Activated CD4-positive, alpha-beta T cell treated with anti-CD3 and anti-CD28 coated beads, Interleukin-10, Interleukin-2, amounts not matched to agents 100 ng/mL and 50 ng/mL, durations not matched to agents 16 hours and 8 hours (primary cell): ENCODE results near the gene FBXO45.
A peak's percentile ranks its signal among the peaks of the same experiment; 100 is the strongest.
"Not testable (repeated sequence)": the region's sequence is repeated elsewhere in the genome, so short reads cannot be mapped to it uniquely, and the experiment has no call there.

ENCODE experiments used
- DNase-seq: peaks from one replicate; pipeline ENCODE4 v3.0.0-alpha.2; 2020

The FBXO45 gene

GRCh38 chr3:196620161-196620604 is 51.7 kb downstream of the FBXO45 start:
- peak; percentile 77 for DNase-seq

GRCh38 chr3:196620684-196621083 is 52.2 kb downstream of the FBXO45 start:
- no peak for DNase-seq

DNA sequence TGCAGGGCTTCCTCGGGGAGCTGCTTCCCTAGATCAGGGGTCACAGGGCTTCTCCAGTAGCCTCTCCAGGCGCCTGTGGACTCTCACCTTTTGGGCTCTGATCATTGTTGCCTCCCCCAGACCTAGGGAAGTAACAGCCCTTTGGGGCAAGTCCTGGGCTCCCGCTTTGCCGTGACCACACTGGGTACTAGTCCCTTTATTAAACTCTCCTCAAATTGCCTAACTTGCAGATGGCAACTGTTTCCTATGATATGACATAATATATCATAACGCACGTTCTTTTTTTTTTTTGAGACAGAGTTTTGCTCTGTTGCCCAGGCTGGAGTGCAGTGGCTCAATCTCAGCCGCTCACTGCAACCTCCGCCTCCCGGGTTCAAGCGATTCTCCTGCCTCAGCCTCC is 53.2 kb downstream of the FBXO45 start:
- DNase-seq: no peak

DNA sequence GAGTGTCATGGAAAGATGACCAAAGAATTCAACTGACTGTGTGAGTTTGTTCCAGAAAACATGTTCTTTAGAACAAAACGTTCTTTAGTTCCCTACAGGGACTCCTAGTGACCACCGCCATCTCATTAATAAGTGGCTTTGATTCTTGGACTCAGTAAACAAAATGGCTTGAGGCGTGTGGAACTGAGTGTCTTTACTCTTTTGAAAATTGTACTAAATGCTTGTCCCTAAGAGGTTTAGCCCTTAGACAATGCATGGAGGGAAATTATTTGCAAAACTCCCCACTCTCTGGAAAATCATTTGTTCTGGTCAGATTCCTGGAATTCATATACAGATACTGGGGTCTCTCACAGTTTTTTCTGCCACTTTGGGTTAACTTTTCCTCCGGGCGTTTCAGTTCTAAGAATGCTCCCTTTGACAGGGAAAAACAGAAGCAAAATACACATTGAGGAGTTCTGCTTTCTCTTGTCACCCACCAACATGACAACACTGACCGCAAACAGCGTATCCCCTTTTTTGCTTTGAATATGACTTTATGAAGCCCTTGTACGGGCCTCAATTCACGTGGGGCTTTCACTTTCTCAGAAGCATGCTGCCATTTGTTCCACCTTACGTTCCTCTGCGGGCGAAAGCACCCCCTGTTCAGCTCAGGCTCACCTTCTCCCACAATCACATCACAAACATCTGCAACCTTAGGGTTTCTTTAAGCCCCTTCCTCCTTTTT is 55.8 kb downstream of the FBXO45 start:
- peak; percentile 71 for DNase-seq

GRCh38 chr3:196624907-196625306 is 56.4 kb downstream of the FBXO45 start:
- no peak for DNase-seq

DNA sequence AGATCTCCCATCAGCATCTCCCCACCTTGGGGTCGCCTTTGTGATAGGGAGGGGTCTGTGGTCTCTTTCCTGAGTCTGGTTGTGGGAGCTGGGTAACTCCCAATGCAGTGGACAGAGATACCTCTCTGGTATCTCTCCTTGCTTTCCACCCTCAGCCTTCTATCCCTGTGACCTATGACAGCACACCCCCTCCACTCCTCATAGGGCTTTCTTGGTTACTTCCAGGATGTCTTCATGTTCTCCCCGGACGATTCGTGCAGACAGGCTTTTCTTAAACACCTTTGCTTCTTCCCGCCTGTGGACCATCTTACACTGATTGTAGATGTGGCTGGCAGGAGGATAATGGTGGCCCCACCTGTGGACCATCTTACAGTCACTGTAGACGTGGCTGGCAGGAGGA is 56.9 kb downstream of the FBXO45 start:
- DNase-seq: no peak

DNA sequence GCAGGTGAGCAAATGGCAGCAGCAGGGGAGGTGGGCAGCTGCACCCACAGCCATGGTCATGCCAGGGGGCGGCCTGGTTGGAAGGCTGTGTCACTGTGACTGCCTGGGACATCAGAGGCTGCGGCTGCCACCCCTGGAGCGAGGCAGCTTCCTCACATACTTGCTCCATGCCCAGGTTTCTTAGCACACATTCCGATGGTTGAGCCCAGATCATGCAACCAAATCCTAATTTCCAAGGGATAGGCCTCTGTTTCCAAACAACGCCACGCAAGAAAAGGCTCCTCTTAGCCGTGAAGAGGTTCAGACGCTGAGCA is 59.4 kb downstream of the FBXO45 start:
- DNase-seq: no peak

- DNase-seq: no peak
Observed at GRCh38 chr3:196629228-196629627, 60.8 kb downstream of the FBXO45 start.

GRCh38 chr3:196631682-196632045 is 63.2 kb downstream of the FBXO45 start:
- DNase-seq: no peak

DNA sequence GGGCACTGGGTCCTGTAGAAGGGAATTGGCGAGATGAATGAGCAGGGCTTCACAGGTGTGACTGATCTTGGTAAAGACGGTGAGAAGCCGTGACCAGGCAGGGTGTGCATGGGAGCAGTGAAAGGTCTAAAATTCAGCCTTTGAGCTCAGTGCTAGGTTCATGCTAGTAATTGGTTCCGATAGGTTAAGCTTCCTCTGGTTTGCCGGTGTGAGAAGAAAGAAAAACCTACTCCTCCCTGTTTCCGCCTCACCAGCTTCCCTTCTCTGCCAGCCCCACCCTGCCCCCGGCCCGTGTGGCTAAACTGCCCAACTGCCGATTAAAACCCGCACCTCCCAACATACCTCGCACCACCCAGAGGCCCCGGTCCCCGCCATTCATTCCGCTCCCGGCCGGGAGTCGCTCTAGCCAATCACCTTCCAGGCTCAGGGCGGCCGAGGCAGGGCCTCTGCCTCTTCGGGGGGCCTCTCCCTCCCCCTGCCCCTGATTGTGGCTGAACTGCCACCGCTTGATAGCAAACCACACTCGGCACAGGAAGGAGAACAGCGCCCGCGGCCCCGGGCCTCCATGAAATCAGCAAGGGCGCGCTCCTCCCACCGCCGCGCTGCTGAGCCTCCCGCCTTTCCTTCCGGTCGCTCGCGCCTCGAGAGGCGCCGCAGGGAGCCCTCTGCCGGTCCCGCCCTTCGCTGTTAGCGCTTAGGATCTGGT is 63.7 kb downstream of the FBXO45 start:
- DNase-seq: peak; percentile 99

- no peak for DNase-seq
Observed at GRCh38 chr3:196633555-196634151, 65.2 kb downstream of the FBXO45 start.

DNA sequence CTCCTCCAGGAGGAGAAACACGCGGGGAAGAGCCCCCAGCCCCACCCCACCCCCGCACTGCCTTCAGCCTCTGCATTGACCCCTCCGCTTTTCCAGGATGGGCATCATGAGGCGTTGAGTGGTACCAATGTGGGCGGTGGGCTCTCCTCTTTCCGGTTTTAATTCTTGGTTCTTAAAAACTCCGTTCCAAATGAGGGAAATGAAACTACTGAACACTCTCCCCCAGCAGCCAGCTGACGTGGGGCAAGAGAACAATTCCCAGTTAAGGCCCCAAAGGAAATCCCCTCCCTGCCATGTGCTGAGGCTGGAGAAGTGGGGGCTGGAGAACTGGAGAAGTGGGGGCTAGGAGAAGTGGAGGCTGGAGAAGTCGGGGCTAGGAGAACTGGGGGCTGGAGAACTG is 65.8 kb downstream of the FBXO45 start:
- no peak for DNase-seq

DNA sequence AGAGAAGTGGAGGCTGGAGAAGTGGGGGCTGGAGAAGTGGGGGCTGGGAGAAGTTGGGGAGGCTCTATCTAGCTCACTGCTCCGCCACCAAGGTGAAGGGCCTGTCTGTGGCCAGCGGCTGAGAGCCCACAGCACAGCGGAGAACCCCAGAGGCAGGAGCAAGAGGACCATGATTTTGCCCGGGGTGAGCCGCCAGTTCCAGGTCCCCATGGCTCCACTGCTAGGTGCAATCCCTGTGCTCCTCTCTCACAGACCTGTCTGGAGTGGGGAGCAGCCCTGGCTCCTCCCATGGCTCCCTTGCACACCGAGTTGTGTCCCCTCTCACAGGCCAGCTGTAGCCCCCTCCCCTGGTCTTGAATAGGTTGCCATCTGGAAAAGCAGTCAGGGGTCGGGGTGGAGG is 66.4 kb downstream of the FBXO45 start:
- no peak for DNase-seq

DNA sequence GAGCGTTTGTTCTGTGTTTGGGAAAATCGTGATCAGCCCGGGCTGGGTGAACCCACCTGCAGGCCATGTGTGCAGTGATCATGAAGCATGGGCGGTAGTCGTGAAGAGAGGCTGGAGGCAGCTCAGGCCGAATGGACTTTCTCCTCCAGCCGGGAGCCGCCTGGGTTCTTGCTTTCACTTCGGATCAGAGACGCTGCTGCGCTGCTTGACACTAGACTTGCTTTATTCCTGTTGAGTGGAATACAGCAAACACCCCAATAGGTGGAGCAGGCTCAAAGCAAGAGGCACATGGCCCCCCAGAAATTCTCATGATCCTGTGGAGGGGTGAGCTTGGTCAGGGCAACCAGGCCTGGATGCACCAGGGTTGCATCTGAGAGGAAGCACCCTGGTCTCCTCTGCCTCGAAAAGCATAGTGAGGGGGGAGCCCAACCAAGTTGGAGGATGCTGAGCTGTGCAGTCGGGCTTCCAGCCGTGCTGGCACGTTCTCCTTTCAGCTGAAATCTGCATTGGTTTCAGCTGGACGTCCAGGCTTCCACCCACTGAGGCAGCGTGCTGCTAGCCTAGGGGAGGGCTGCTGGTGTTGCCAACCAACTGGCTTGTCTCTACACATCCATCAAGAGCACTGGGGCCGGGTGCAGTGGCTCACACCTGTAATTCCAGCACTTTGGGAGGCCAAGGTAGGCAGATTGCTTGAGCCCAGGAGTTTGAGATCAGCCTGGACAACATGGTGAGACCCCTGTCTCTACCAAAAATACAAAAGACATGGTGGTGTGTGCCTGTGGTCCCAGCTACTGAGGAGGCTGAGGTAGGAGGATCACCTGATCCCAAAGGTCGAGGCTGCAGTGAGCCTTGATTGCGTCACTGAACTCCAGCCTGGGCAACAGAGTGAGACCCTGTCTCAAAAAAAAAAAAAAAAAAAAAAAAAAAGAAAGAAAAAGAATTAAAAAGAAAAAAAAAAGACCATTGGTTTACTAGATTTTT is 68.2 kb downstream of the FBXO45 start:
- DNase-seq: no peak

GRCh38 chr3:196637941-196638340 is 69.5 kb downstream of the FBXO45 start:
- not testable (repeated sequence) for DNase-seq
